Activated naive CD4-positive, alpha-beta T cell treated with anti-CD3 and anti-CD28 coated beads, Interleukin-2, amount 50 U/mL, for 16 hours (primary cell): Measurements from ENCODE around the gene RPEL1.
"Not testable (repeated sequence)": the region's sequence is repeated elsewhere in the genome, so short reads cannot be mapped to it uniquely, and the experiment has no call there.

Experiments used
- DNase-seq: peaks from one replicate; pipeline ENCODE4 v3.0.0-alpha.2; 2020

The RPEL1 gene

DNA sequence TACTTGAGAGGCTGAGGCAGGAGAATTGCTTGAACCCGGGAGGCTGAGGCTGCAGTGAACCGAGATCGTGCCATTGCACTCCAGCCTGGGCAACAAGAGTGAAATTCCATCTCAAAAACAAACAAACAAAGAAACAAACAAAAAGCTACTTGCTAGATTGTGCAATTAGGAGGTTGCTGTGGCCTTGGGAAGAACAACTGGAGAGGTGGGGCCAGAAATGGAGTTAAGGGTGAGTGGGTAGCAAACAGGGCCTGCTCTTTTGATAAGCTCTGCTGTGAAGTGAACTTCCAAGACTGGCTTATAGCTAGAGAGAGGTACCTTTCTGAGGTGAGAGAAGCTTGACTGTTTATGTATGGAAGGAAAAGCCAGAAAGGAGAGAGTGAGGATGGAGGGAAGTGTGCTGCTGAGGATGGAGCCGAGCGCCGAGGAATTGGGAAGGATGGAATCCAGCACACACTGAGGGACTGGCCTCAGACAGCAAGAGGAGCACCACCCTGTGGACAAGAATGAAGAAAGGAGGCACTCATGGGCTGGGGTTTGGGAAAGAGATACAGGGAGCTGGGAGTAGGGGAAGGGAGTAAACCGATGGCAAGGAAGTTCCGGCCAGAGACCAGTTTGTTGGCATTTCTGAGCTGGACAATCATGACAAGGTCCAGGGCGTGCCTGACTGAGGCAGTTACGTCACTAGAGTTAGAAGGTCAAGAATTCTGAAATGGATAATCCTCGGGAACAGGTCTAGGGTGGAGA lies 7.0 kb upstream of the RPEL1 start:
- no peak for DNase-seq

DNA sequence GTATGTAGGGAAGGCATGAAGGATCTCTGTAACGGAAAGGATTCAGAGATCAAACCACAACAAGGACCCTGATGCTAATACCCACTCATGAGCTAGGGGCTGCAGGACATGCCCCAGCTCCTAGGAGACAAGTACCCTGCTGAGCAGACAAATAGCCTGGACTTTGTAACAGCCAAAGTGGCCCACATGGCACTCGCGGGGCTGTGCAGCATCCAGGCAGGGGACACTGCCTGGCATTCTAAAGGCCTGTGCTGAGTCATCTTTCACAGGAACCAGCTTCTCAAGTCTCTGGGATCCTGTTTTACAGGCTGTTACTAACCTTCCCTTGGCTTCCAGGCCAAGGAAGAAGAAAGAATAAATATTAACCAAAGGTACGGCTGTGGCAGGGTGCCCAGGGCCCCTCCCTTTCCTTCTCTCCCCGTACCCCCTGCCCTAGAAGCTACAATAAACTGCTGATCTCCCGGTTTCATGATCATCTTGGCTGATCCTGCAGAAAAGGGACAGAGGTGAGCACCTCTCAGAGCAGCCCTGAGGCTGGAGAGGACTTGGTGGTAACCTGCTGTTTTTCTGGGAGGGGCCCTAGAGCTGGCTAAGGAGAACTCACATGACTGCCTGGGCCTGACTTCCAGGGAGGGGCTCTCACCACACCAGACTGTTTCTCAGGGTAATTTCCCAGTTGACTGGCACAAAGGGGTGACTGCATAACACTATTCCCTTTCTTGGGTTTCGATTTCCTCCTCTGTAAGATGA lies 4.2 kb upstream of the RPEL1 start:
- DNase-seq, result no peak

DNA sequence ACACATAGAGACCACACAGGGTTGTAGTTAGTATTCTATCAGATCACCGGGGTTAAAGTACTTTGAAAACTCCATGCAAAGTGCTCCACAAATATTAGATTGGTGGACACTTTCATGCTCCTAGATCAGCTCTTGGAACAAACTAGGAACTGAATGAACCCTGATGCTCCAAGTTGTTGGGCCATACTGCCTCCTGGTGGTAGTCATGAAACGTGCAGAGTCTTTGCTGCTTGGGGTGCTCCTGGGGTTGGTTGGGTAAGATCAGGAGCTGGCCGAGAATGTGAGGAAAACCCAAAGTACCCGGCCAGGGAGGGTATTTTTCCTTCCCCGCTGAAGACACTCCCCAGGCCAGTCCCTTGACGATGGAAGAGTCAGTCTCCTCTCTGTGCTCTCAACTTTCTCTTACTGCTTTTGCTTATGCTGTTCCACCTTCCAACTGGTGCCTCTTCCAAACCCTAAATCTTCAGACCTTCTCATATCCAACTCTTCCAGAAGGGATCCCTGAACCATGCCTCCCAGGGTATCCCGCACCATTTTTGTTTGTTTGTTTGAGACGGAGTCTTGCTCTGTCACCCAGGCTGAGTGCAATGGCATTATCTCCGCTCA lies 918 bp upstream of the RPEL1 start:
- peak; percentile 61 for DNase-seq

DNA sequence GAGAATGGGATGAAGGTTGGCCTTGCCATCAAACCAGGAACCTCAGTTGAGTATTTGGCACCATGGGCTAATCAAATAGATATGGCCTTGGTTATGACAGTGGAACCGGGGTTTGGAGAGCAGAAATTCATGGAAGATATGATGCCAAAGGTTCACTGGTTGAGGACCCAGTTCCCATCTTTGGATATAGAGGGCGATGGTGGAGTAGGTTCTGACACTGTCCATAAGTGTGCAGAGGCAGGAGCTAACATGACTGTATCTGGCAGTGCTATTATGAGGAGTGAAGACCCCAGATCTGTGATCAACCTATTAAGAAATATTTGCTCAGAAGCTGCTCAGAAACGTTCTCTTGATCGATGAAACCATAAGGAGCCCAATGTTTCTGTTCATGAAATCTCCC lies 637 bp downstream of the RPEL1 start:
- no peak for DNase-seq

DNA sequence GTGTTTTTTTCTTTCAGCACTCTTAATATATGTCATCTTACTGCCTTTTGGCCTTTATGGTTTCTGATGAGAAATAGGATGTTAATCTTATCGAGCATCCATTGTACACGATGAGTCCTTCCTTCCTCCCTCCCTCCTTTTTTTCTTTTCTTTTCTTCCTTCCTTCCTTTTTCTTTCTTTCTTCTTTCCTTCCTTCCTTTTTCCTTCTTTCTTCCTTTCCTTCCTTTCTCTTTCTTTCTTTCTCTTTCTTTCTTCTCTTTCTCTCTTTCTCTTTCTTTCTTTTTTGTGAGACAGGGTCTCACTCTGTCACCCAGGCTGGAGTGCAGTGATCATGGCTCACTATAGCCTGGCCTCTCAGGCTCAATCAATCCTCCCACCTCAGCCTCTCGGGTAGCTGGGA lies 8.4 kb downstream of the RPEL1 start:
- no peak for DNase-seq

DNA sequence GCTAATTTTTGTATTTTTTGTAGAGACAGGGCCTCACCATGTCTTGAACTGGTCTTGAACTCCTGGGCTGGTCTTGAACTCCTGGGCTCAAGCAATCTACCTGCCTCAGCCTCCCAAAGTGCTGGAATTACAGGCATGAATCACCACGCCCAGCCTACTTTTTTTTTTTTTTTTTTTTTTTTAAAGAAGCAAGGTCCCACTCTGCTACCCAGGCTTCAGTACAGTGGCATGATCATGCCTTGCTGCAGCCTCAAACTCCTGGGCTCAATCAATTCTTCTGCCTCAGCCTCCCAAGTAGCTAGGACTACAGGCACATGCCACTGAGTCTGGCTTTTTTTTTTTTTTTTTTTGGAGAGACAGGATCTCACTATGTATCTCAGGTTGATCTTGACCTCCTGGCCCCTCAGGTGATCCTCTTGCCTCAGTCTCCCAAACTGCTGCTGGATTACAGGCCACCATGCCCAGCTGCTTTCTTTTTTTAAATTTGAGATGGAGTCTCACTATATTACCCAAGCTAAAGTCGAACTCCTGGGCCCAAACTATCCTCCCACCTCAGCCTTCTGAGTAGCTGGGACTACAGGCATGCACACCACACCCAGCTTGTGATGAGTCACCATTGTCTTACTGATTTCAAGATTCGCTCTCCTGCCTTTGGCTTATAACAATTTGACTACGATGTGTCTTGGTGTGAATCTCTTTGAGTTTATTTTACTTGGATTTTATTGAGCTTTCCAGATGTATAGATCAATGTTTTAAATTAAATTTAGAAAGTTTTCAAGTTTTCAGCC lies 9.0 kb downstream of the RPEL1 start:
- no peak for DNase-seq

DNA sequence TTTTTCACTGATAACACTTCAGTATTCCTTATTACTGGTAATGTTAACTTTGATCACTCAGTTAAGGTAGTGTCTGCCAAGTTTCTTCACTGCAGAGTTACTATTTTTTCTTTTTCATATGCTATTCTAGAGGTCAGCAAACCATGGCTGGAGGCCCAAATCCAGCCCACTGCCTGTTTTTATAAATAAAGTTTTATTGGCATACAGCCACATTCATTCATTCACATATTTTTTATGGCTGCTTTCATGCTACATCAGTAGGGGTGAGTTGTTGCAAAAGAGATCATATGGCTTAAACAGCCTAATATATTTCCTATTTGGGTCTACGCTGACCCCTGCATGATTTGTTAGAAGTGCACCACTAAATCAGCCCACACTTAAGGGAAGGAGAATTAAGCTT lies 10.9 kb downstream of the RPEL1 start:
- no peak for DNase-seq

DNA sequence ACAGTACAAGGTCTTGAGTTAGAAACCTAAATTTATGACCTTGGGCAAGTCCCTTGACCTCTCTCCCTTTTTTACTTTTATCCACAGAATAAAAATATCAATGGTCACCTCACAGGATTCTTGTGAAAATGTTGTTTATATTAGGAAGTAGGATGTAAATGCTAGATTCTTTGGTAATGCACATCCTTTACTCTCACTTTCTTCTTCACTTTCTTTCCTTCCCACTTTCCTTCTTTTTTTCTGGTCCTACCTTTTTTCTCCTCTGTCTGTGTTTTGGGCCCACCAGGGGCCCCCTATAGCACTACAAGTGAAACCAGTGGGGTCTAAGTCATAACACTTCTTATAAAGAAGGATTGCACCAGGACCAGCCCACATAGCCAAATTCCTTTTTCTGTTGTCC lies 12.1 kb downstream of the RPEL1 start:
- no peak for DNase-seq

DNA sequence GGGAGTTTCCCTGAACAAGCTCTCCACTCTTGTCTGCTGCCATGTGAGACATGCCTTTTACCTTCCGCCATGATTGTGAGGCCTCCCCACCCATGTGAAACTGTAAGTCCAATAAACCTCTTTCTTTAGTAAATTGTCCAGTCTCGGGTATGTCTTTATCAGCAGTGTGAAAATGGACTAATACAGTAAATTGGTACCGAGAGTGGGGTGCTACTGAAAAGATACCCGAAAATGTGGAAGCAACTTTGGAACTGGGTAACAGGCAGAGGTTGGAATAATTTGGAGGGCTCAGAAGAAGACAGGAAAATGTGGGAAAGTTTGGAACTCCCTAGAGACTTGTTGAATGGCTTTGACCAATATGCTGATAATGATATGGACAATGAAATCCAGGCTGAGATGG lies 13.2 kb downstream of the RPEL1 start:
- DNase-seq, result not testable (repeated sequence)

DNA sequence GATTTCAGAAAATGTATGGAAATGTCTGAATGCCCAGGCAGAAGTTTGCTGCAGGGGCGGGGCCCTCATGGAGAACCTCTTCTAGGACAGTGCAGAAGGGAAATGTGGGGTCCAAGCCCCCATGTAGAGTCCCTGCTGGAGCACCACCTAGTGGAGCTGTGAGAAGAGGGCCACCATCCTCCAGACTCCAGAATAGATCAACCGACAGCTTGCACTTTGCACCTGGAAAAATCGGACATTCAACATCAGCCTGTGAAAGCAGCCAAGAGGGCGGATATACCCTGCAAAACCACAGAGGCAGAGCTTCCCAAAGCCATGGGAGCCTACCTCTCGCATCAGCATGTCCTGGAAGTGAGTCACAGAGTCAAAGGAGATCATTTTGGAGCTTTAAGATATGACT lies 14.3 kb downstream of the RPEL1 start:
- DNase-seq, result no peak

DNA sequence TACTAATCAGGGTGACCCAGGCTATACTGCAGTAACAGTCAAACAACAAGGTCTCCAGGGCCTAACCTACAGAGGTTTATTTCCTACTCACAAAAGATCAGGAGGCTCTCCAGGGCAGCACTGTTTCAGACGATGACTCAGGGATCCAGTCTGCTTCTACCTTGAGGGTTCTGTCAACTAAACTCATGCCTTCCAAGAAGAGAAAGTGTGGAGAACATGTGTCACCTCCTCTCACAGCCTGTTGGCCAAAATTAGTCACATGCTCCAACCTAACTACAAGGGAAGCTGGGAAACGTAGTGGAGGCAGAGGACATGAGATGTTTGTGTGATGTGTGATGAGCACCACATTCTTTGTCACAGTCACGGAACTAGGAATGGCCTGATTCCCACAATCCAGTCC lies 16.5 kb downstream of the RPEL1 start:
- no peak for DNase-seq

DNA sequence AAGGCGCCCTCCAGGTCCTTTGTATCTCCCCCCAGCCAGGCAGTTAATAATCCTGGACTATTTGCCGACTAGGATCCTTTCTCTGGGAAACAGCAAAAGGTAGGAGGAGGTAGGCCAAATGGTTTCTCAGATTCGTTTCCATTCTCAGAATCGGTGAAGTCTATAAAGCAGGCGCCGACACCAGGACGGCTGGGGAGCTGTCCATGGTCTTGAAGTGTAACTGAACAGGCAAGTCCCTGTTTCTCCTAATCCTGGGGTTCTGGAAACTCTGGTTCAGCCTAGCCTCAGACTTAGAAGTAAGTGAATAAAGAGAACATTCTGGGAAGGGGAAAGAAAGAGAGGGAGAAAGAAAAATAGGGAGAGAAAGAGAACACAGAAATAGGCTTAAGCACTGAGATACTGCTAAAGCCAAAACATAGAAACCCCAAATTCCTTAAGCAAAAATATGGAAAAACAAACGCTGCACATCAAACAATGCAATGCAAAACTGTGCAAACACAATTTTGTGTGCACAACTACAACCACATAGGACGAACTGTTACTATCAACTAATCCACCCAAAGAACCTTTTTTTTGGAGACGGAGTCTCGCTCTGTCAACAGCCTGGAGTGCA lies 20.1 kb downstream of the RPEL1 start:
- peak; percentile 33 for DNase-seq

DNA sequence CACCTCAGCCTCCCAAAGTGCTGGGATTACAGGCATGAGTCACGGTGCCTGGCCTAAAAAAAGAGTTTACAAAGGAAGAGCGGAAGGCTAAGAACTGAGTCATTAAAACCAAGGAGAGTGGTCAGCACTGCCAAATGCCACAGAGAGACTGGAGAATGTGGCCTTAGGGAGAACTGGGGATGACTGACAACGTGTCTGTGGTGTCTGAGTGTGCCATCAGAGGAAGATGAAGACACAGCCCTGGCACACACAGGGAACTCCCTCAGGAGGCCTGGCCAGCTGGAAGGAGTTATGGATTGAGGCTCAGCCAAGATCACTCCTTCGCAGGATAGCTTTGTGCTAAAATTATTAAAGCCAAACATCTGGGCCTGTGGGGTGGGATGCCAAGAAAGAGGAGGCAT lies 27.4 kb downstream of the RPEL1 start:
- no peak for DNase-seq

DNA sequence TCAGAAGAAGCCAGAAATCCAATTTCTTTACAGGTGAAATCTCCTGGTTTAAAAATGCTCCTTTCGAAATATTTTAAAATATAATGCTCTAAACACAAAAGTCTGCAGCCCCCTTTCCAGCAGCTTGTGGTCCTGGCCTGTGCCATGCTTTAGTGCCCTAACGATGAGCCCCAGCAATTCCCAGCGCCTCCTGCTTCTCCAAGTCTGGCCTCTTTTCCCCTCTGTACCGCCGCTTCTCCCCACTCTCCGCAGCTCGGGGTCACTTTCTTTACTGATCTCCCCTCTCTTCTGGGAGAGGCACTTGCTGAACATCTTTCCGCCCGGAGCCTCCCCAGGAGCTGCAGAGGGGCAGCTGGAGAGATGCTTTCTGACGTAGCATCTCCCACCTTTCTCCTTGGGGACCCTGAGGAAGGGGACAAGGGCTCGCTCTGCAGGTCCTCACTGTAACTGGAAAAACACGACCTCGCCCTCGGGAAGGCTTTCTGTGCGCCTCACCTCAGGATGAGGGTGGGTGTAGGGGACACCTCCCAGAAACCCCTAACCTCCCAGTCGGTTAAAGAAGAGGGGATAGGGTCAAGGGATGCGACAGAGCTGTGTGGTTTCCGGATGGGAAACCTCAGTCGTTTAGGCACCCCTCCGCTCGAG lies 30.7 kb downstream of the RPEL1 start:
- no peak for DNase-seq

DNA sequence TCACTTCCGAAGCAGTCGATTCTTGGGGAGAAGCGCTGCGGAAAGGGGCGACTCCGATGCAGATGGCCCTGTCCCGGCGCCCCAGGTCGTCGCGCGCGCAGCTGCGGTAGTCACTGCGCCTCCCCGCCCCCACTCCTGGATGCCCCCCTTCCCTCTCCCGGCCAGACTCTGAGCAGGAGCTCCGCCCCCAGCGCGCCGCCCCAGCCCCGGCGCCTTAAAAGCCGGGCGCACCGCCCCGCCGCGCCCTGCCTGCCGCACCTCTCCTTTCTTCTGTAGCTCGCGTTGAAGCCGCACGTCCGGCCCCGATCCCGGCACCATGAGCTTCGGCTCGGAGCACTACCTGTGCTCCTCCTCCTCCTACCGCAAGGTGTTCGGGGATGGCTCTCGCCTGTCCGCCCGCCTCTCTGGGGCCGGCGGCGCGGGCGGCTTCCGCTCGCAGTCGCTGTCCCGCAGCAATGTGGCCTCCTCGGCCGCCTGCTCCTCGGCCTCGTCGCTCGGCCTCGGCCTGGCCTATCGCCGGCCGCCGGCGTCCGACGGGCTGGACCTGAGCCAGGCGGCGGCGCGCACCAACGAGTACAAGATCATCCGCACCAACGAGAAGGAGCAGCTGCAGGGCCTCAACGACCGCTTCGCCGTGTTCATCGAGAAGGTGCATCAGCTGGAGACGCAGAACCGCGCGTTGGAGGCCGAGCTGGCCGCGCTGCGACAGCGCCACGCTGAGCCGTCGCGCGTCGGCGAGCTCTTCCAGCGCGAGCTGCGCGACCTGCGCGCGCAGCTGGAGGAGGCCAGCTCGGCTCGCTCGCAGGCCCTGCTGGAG lies 31.4 kb downstream of the RPEL1 start, which contains the start of gene INA:
Gene INA (plus strand): TSS at position 243 of the 817 bp plus-strand sequence. CDS start 74 bp downstream, at position 317.
- peak; percentile 18 for DNase-seq

DNA sequence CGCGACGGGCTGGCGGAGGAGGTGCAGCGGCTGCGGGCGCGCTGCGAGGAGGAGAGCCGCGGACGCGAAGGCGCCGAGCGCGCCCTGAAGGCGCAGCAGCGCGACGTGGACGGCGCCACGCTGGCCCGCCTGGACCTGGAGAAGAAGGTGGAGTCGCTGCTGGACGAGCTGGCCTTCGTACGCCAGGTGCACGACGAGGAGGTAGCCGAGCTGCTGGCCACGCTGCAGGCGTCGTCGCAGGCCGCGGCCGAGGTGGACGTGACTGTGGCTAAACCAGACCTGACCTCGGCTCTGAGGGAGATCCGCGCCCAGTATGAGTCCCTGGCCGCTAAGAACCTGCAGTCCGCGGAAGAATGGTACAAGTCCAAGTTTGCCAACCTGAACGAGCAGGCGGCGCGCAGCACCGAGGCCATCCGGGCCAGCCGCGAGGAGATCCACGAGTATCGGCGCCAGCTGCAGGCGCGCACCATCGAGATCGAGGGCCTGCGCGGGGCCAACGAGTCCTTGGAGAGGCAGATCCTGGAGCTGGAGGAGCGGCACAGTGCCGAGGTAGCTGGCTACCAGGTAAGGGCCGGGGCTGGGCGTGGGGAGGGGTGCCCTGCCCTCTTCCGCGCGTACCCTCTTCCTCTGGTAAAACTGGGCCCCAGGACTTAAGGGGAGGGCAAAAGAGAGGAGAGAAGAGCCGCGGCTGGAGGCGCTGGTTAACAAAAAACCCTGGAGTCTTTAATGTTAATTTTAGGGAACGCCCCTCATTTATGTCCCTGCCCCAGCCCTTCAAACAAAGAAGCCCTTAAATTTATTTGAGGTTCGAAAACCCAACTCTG lies 32.2 kb downstream of the RPEL1 start:
- DNase-seq, result peak; percentile 10

DNA sequence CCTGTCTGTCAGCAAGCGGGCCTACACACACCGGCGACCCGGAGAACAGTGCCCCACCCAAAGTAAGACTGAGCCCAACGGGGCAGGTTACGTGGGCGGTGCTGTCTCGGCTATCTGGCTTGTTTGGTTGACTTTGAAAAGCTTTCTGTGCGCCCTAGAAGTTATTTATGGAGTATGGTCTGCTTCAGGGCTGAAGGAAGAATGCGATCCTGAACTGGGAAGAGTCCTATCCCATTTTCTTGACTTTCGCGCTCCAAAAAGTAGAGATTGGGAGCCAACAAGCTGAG lies 32.8 kb downstream of the RPEL1 start:
- DNase-seq, result no peak

DNA sequence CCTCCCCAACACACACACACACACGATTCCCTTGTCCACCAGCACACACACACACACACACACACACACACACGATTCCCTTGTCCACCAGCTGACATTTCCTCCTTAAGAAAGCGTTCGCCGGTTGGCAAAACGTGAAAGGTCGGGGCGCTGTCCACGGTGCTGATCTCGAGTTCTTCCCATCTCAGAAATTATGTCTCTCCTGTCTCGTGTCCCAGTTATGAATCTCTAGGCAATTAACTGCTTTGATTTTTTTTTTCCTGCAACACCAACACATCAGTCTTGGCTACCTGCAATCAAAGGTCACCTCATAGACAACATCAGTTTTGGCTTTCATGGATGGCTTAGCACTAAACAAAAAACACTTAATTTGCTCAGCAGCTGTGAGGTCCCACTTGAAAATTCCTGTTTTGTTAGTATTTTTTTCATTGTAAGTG lies 33.2 kb downstream of the RPEL1 start:
- DNase-seq, result peak; percentile 38

DNA sequence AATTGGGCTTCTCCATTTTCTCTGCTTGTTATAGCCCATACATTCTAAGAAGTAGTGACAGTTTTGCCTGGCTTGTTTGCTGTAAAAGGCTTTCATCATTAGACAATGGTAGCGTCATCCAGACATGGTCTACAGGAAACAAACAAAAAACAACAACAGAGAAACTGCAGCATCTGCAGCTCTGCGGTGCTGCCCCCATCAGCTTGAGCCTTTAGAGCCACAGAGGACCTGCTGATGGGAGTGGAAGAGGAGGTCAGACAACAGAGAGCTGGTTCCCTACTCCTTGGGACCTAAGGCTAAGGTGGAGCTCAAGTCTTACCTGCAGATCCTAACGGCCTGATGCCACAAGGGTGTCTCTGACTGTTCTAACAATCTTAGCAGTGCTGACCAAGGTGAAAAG lies 34.3 kb downstream of the RPEL1 start:
- no peak for DNase-seq

DNA sequence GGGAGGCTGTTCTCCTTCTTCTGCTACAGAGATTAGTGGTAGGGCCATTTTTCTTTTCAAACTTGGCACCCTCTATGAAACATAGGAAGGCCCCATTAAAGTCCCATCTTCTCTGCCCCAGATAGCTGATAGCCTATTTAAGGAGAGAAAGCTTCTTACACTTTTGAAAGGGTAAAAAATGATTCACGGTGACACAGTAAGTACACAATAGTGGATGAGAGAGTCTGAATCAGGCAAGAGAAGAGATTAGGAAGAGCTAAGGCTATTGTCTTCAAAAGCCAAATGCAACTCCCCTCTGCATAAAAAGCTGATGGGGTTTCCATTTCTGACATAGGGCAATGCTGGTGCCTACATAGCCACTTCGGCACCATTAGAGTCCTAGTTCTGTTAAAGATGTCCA lies 34.8 kb downstream of the RPEL1 start:
- DNase-seq, result no peak

DNA sequence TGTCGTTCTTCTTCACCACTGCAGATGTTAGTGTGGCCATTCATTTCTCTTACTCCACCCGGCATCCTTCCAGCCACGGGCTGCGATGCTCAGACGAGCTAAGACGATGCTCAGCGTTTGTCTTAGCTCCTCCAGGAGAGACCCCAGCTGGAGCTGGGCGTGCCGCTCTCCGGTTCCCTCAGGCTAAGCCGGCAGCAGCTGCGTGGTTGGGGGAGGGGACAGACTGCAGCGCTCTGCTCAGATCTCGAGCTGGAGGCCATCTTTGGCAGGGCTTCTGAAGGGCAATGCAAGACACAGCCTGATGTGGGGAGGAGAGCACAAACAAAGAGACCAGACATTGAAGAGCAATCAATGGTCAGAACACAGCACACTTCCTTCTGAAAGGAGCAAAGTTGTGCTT lies 36.1 kb downstream of the RPEL1 start:
- DNase-seq, result no peak
